GM21529 (cell line): ENCODE results near the gene ADAMTS9.

Experiments used
- ATAC-seq: cut with Tn5 transposase; IDR thresholded peaks from one replicate; pipeline ENCODE4 v1.9.1; 2021; ENCODE audit not compliant: unreplicated experiment

Gene ADAMTS9, protein sequence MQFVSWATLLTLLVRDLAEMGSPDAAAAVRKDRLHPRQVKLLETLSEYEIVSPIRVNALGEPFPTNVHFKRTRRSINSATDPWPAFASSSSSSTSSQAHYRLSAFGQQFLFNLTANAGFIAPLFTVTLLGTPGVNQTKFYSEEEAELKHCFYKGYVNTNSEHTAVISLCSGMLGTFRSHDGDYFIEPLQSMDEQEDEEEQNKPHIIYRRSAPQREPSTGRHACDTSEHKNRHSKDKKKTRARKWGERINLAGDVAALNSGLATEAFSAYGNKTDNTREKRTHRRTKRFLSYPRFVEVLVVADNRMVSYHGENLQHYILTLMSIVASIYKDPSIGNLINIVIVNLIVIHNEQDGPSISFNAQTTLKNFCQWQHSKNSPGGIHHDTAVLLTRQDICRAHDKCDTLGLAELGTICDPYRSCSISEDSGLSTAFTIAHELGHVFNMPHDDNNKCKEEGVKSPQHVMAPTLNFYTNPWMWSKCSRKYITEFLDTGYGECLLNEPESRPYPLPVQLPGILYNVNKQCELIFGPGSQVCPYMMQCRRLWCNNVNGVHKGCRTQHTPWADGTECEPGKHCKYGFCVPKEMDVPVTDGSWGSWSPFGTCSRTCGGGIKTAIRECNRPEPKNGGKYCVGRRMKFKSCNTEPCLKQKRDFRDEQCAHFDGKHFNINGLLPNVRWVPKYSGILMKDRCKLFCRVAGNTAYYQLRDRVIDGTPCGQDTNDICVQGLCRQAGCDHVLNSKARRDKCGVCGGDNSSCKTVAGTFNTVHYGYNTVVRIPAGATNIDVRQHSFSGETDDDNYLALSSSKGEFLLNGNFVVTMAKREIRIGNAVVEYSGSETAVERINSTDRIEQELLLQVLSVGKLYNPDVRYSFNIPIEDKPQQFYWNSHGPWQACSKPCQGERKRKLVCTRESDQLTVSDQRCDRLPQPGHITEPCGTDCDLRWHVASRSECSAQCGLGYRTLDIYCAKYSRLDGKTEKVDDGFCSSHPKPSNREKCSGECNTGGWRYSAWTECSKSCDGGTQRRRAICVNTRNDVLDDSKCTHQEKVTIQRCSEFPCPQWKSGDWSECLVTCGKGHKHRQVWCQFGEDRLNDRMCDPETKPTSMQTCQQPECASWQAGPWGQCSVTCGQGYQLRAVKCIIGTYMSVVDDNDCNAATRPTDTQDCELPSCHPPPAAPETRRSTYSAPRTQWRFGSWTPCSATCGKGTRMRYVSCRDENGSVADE (N-terminal part only)

GRCh38 chr3:64687781-64688604 lies at the start of gene ADAMTS9:
TSS of gene ADAMTS9 (minus strand) at chr3:64688000. CDS start at chr3:64687657, 343 bp downstream.
- ATAC-seq: no peak

- no peak for ATAC-seq
These were observed 44.8 kb upstream of the ADAMTS9 start for GRCh38 chr3:64732576-64732975.

DNA sequence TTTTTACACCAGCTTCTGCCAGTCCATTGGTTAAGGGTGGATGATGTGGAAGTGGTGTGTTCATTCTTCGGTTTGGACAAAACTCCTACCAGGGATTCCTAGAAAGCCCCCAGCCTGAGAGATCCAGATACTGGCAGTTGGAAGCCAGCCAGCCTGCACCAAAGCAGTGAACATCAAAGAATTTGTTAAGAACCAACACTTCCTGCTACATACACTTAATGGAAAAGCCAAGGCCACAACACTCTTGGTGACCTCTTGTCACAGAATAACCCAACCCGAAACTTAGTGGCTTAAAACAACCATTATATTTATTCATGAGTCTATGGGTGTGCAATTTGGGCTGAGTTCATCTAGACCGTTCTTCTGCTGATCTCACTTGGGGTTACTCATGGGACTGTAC lies 42.9 kb upstream of the ADAMTS9 start:
- ATAC-seq: no peak

- ATAC-seq: no peak
These were observed 41.2 kb upstream of the ADAMTS9 start for GRCh38 chr3:64728994-64729393.

DNA sequence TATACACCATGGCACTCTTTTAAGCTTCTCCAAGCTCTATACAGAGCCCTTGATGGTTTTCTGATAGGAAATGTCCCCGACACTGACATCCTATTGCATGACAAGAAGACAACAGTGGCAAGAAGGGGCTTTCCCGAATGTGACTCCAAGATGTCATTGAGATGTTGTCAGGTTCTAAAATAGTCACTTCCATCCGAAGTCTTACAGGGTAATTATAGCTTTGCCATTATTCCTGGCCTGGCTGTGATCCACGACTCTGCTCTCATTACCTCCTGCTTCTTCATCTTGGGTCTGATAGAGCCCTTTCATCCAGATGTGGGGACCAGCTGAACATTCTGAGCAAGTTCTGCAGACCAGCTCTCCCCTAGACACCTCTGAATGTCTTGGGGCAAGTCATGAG lies 40.6 kb upstream of the ADAMTS9 start:
- no peak for ATAC-seq

- no peak for ATAC-seq
These were observed 38.8 kb upstream of the ADAMTS9 start for GRCh38 chr3:64726414-64727090.

DNA sequence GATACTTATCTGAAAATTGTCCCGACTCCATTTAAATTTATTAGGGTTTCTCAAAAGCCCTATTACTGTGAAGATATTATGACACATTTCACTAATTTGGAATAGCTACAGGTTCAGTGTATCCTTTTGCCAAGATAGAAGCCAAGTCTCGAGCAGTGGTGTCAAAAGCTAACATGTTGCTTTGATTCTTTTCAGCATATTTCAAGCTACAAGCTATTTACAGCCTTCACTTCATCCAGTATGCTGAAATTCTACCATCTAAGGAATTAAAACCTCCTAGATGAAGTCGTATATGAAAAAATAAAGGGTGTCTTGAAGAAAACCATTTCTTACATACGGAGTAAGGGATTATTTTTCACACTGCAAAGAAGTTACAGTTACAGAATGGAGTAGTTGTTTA lies 31.2 kb upstream of the ADAMTS9 start:
- ATAC-seq: no peak

DNA sequence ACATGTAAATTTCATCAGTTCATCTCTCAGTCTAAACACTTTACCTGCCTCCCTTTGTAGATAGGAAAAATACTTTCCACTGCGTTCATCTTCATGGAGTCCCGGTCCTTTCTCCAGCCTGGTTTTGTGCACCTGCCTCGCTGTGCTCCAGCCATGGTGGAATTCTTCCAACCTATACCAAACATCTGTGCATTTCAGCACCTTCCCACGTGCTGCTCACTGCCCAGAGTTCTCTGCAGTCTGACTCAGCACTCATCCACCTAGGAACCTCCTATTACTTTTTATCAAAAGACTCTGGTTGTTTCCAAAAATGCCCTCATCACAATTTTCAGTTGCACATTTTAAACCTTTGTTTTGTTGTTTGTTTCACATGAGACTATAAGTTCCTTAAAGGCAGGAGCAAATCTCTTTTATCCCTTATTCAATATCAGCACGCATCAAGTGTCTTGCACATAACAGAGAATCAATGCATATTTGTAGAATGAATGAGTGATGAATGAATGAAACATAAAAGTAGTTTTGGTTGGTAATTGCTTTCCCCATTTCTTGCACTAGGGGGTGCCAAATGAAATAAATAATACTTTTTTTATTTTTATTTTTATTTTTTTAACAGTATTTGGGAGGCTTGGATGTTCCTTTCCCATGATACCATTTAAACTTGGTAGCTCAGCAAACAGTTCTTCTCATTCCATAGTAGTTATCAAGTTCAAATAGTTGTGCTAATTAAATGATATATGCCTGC lies 30.2 kb upstream of the ADAMTS9 start:
- ATAC-seq: no peak

DNA sequence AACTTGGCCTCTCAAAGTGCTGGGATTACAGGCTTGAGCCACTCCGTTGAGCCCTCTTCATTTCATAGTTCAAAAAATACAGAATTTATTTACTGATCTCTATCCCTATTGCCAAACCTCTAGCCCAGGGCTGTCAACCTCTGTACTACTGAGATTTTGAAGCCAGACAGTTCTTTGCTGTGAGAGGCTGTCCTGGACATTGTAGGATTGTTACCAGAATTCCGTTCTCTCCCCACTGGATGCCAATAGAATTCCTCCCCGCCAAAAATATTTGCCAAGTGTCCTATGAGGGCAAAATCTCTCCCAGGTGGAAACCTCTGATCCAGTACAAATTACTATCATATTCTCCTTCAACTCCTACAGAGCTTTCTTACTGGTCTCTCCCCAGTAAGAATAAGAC lies 29.6 kb upstream of the ADAMTS9 start:
- no peak for ATAC-seq

- no peak for ATAC-seq
These were observed 28.4 kb upstream of the ADAMTS9 start for GRCh38 chr3:64716110-64716710.

- ATAC-seq: no peak
These were observed 27.6 kb upstream of the ADAMTS9 start for GRCh38 chr3:64715211-64715982.

GRCh38 chr3:64708456-64708855 lies 20.7 kb upstream of the ADAMTS9 start:
- ATAC-seq: no peak

DNA sequence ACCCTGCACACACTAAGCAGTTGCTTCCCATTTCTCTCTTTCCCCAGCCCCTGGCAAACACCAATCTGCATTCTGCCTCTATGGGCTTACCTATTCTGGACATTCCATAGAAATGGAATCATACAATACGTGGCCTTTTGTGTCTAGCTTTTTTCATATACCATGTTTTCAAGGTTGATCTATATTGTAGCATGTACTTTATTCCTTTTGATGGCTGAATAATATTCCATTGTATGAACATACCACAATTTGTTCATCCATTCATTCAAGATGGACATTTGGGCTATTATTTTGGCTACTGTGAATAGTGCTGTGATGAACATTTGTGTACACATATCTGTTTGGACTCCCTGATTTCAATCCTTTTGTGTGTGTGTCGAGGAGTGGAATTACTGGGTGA lies 18.1 kb upstream of the ADAMTS9 start:
- ATAC-seq: no peak

DNA sequence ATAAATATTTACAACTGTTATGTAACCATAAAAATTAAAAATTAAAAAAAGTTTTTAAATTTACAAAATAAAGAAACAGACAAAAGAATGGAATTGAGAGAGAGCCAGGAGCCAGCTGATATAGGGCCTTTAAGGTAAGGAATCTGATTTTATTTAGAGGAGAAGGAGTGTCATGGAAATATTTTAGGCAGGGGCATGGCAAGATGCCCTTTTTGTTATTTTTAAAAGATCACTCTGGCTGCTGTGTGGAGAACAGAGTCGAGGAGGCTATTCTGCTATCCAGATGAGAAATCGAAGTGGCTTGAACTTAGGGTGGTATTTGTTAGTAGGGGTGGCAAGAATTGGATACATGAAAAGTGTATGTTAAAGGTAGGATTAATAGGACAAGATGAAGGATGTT lies 9.1 kb upstream of the ADAMTS9 start:
- no peak for ATAC-seq

DNA sequence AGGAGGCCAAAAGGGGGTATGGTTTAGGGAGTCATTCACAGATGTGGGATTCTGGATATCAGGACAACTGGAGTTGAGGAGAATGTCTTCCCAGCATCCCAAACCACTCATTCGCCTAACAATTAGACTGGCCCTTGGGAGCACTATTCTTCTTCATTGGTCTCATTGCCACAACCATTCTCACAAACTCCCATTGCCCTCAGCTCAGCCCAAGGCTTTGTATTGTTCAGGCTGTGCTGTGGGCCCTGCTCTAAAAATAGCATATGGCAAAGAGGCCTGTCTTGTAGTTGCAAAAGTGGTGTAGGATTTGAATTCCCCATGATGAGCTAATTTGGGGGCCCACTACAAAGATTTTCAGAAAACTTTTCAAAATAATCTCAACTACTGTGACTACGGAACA lies 6.3 kb upstream of the ADAMTS9 start:
- no peak for ATAC-seq

- ATAC-seq: no peak
These were observed 5.2 kb upstream of the ADAMTS9 start for GRCh38 chr3:64693031-64693430.

DNA sequence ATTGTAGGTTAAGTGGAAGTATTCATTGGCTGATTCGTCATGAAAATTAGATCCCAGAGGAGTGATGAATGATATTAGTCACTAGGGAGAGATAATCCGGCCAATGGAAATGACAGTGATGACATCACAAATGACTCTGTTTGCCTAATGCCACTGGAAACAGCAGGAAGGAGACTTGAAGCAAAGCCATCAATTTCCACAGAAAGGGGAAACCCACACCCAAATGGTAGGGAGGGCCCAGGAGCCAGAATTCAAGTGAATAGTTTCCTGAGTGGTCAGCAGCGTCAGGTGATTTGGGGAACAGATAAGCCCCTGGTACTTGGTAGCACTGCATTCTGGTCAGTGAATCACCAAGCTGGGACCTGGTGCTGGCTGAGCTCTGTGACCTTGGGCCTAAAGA lies 3.3 kb upstream of the ADAMTS9 start:
- no peak for ATAC-seq
